Progenitor cell of endocrine pancreas (in vitro differentiated cells): ENCODE measurements around the gene PCDHGC4. TPM values are rescaled to one million over a fixed set of nuclear protein-coding genes. Genes with fewer than 3 reads are reported as not detected.
A peak's percentile ranks its signal among the peaks of the same experiment; 100 is the strongest.

Experiments used
- DNase-seq: peaks from one replicate; pipeline ENCODE4 v3.0.0; 2021; ENCODE audit warnings: low spot score; ENCODE audit not compliant: unreplicated experiment
- H3K27ac Mint-ChIP-seq: 2 replicates; pipeline ENCODE4 v1.8.0; 2021; ENCODE audit warnings: mild to moderate bottlenecking, moderate library complexity, mixed read lengths
- H3K27me3 Mint-ChIP-seq: 2 replicates; pipeline ENCODE4 v1.8.0; 2021; ENCODE audit warnings: mixed read lengths
- H3K36me3 Mint-ChIP-seq: 2 replicates; pipeline ENCODE4 v1.8.0; 2022; ENCODE audit warnings: mixed read lengths; ENCODE audit not compliant: insufficient read depth
- H3K4me1 Mint-ChIP-seq: 2 replicates; pipeline ENCODE4 v1.8.0; 2021; ENCODE audit warnings: low read depth, mixed read lengths
- H3K4me3 Mint-ChIP-seq: 2 replicates; pipeline ENCODE4 v1.8.0; 2021; ENCODE audit warnings: low read depth, mild to moderate bottlenecking, moderate library complexity, mixed read lengths
- H3K9me3 Mint-ChIP-seq: 2 replicates; pipeline ENCODE4 v1.8.0; 2021; ENCODE audit warnings: low read depth, mixed read lengths
- total RNA-seq: library from RNA; stranded (reverse); gene quantifications from 2 replicates; pipeline ENCODE4 v1.2.1, GENCODE V29; 2021
- TF ChIP-seq, protein P1 (sequence below): fragments of 200-600 bp; sonication (generic); IDR thresholded peaks from one replicate; pipeline ENCODE4 v1.5.0; 2021; ENCODE audit warnings: antibody characterized with exemption, mild to moderate bottlenecking; ENCODE audit not compliant: unreplicated experiment

PCDHGC4 gene
- total RNA-seq, 1 donor from 2014 or later = 3.8 TPM

DNA sequence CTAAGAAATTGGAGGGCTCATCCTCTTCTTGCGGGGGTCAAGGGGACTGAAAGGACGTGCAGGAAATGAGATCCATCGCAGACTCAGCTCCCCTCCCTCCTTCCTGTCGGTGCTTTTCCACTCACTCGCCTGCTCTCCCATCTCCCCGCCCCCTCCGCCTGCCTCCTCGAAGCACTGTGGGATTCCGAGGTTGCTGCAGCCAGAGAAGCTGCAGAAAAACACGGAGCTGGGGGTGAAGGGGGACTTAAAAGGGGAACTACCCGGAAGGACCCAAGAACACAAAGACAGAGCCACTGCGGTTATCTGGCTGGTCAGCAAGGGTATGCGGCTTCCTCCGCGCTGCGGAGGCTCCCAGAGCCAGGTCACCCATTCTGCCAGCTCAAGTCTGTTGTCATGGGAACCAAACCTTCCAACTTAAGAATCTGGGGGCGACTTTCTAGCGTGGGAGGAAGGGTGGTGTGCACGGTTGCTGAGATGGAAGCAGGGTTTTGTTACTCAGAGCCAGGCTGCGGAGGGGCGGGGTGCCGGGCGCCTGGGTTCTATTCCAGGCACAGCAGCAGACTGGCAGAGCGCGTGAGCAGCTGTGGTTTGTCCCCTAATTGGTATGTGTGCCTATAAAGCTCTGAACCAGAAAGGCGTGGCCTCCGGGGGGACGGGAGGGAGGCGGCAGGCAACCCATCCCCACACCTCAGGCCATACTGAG, 28.9 kb downstream of the PCDHGC4 start:
- peak overlapping the region; percentile 93 for H3K4me3 Mint-ChIP-seq
- no peak for DNase-seq
- H3K9me3 Mint-ChIP-seq = no peaks in the 10 kb centered on the region
- H3K4me1 Mint-ChIP-seq = peaks cover 13% of the 10 kb centered on the region
- H3K27ac Mint-ChIP-seq = peak overlapping the region; percentile 88
- TF ChIP-seq, protein P1, sequence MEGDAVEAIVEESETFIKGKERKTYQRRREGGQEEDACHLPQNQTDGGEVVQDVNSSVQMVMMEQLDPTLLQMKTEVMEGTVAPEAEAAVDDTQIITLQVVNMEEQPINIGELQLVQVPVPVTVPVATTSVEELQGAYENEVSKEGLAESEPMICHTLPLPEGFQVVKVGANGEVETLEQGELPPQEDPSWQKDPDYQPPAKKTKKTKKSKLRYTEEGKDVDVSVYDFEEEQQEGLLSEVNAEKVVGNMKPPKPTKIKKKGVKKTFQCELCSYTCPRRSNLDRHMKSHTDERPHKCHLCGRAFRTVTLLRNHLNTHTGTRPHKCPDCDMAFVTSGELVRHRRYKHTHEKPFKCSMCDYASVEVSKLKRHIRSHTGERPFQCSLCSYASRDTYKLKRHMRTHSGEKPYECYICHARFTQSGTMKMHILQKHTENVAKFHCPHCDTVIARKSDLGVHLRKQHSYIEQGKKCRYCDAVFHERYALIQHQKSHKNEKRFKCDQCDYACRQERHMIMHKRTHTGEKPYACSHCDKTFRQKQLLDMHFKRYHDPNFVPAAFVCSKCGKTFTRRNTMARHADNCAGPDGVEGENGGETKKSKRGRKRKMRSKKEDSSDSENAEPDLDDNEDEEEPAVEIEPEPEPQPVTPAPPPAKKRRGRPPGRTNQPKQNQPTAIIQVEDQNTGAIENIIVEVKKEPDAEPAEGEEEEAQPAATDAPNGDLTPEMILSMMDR = no peak
- H3K27me3 Mint-ChIP-seq = no peaks in the 10 kb centered on the region
- peaks cover 15% of the 10 kb centered on the region for H3K36me3 Mint-ChIP-seq

GRCh38 chr5:141514330-141515133, 29.7 kb downstream of the PCDHGC4 start:
- DNase-seq = no peak
- Mint-ChIP-seq H3K27me3 (no peaks in the 10 kb centered on the region), H3K4me3 (peak overlapping the region; percentile 93), H3K36me3 (peaks cover 20% of the 10 kb centered on the region), H3K9me3 (no peaks in the 10 kb centered on the region), H3K27ac (peak overlapping the region; percentile 93), H3K4me1 (peaks cover 11% of the 10 kb centered on the region)
- TF ChIP-seq, protein P1 = no peak

- H3K36me3 Mint-ChIP-seq = peaks cover 21% of the 10 kb centered on the region
- no peak overlapping the region for H3K27ac Mint-ChIP-seq
- DNase-seq = no peak
- H3K27me3 Mint-ChIP-seq = no peaks in the 10 kb centered on the region
- peaks cover 11% of the 10 kb centered on the region for H3K4me1 Mint-ChIP-seq
- TF ChIP-seq, protein P1 = no peak
- H3K9me3 Mint-ChIP-seq = no peaks in the 10 kb centered on the region
- no peak overlapping the region for H3K4me3 Mint-ChIP-seq
These were observed 30.3 kb downstream of the PCDHGC4 start for GRCh38 chr5:141515141-141515540.

DNA sequence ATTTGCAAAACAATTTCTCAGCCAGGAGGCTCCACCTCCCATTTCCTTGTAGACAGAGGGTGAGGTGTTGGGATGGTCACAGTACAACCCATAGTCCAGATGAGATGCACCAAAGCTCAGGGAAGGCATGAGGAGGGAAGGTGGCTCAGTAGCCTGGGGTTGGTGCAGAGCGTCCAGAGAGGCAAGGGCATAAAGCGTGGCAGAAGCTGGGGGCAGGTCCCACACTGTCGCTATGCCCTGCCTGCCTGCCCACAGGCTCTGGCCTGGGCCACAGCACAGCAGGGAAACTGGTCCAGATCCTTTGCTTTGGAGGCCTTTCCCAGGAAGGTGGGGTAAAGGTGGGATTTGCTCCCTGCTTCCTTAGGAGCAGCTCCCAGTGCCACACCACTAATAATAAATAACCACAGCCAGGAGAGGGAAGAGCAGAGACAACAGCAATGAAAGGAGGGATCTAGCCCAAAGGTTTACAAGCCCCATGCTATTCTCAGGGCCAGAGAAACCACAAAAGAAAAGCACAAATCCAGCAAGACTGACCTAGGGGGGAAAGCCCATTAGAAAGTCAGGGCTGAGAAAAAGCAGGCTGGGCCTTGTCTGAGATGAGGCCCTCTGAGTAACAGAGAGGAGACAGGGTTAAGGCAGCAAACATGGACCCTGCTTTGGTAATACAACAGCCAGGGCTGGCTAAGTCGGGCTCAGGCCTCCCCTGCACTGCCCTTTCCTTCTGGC, 31.3 kb downstream of the PCDHGC4 start:
- DNase-seq = no peak
- Mint-ChIP-seq H3K27me3 (no peaks in the 10 kb centered on the region), H3K4me3 (no peak overlapping the region), H3K4me1 (peaks cover 11% of the 10 kb centered on the region), H3K27ac (no peak overlapping the region), H3K36me3 (peaks cover 23% of the 10 kb centered on the region), H3K9me3 (no peaks in the 10 kb centered on the region)
- TF ChIP-seq, protein P1 = no peak

DNA sequence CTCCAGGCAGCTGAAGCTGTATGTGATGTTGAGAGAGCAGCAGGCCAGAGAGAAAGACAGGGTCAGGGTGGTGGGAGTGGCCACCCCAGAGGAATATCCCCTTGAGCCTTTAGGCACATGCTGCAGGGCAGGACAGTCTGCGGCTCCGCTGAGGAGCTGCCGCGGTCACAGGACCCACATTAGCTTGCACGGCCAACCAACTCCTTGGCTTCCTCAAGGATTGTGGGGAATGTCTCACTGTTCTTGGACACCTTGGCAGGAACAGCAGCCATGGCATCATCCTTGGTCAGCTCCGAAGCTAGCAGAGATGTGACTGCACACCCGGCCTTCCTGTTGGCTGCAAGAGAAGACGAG, 31.8 kb downstream of the PCDHGC4 start:
- H3K4me3 Mint-ChIP-seq = no peak overlapping the region
- TF ChIP-seq, protein P1 = no peak
- peak overlapping the region; percentile 73 for H3K27ac Mint-ChIP-seq
- H3K36me3 Mint-ChIP-seq = peaks cover 22% of the 10 kb centered on the region
- DNase-seq = no peak
- H3K4me1 Mint-ChIP-seq = peaks cover 14% of the 10 kb centered on the region
- H3K27me3 Mint-ChIP-seq = no peaks in the 10 kb centered on the region
- no peaks in the 10 kb centered on the region for H3K9me3 Mint-ChIP-seq
